C4-2B (cell line): ENCODE results near the gene EFTUD2.

Experiments used
- CTCF ChIP-seq: fragments of 450-650 bp; conservative IDR thresholded peaks from 2 replicates; pipeline ENCODE4 v1.5.1; 2017; ENCODE audit warnings: mild to moderate bottlenecking
- ZFX ChIP-seq: fragments of 450-650 bp; IDR thresholded peaks from 2 replicates; pipeline ENCODE4 v1.6.1; 2017

DNA sequence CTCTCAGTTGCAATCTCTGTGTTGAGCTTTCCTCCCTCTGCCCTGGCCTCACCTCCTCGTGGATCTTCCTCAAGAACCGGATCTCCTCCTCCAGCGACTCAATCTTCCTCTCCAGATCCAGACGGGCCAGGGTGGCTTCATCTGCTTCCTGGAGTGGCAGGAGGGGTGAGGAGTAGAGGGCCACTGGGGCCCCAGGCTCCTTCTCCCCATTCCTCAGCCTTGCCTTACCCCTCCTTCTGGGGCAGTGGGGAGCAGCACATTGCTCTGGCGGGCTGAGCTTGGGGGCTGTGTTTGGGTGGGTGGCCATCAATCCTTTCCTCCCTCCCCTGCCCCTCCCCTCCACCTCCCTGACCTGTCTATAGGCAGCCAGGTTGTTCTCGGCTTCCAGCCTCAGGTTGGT is 14.4 kb upstream of the EFTUD2 start:
- TF ChIP-seq CTCF, result no peak
- no peak for TF ChIP-seq ZFX
